ENCODE measurements around the gene HOXA5. TPM values are rescaled to one million over a fixed set of nuclear protein-coding genes. Genes with fewer than 3 reads are reported as not detected.

The HOXA5 gene
- total RNA-seq, 1 experiment from 2014 or later, result 6.7 TPM

GRCh38 chr7:27161214-27161720 is 17.8 kb upstream of the HOXA5 start:
- Histone ChIP-seq H4K20me1 (ENCODE audit: insufficient read depth) (no peaks in the 10 kb centered on the region), H3K9me3 (ENCODE audit: control insufficient read depth in 1 of 2, insufficient read depth in 1 of 2, low read depth in 1 of 2, low read length in 2 of 2) (no peaks in the 10 kb centered on the region), H3K9ac (ENCODE audit: low read length) (peak overlapping the region; percentile 89), H3K4me2 (ENCODE audit: low read length) (peak overlapping the region; percentile 97), H3K9me2 (ENCODE audit: insufficient read depth) (no peaks in the 10 kb centered on the region), H3K4me1 (ENCODE audit: control insufficient read depth in 1 of 2, insufficient read depth in 2 of 2, low read length in 2 of 2) (peaks cover 14 to 58% of the 10 kb centered on the region in 2 experiments), H3K4me3 (replicated peaks in 1 of 2; ENCODE audit: low read depth in 1 of 2, low read length in 2 of 2) (peak overlapping the region; percentile 77 to 84), H3K27ac (ENCODE audit: low read depth, low read length) (peak overlapping the region; percentile 91), H3K79me2 (ENCODE audit: insufficient read depth, low read length) (peaks cover 47% of the 10 kb centered on the region), H3K36me3 (ENCODE audit: control insufficient read depth in 1 of 2, insufficient read depth in 2 of 2, low read length in 2 of 2) (peaks cover 0 to 4% of the 10 kb centered on the region in 2 experiments; a peak in 1 of 4 replicates), H3K27me3 (ENCODE audit: insufficient read depth, low read length) (no peaks in the 10 kb centered on the region), H2AFZ (ENCODE audit: low read depth, low read length, poor library complexity, severe bottlenecking) (no peak overlapping the region)
- intact Hi-C loops (cut with micrococcal nuclease), result loop anchor here (1.0 to 10.0 kb wide), 9 partner anchors 475 to 1594 kb away; partner anchors contain the start of genes CBX3 and HNRNPA2B1
- no TSS peak for BruUV-seq (replicated peaks)
- POLR2A ChIA-PET, result interaction anchor here (0.7 to 1.4 kb wide), 5 partner anchors 9 to 995 kb away, joined by 3 to 5 read pairs (median 4); partner anchors contain the start of gene HOXA3
- CTCF ChIA-PET, result interaction anchor here (0.6 to 3.4 kb wide), 26 partner anchors 9 to 1300 kb away, joined by 3 to 62 read pairs (median 4); partner anchors contain the start of gene HOXA3
- ATAC-seq, result peak; percentile 30
- no peak for DNase-seq (ENCODE audit: low read depth, low spot score)
- no peak for TF ChIP-seq CEBPB (IDR thresholded peaks at IDR 0.05; ENCODE audit: low read depth)
- no peak for TF ChIP-seq EZH2 (IDR thresholded peaks at IDR 0.05)
- TF ChIP-seq MAX (IDR thresholded peaks at IDR 0.05), result no peak
- TF ChIP-seq EZH2phosphoT487 (IDR thresholded peaks at IDR 0.05; ENCODE audit: borderline replicate concordance), result no peak
- TF ChIP-seq CBX3 (IDR thresholded peaks at IDR 0.05; ENCODE audit: low read depth), result no peak
- no peak for TF ChIP-seq ZFX (IDR thresholded peaks at IDR 0.05)
- no peak for TF ChIP-seq ZNF274 (IDR thresholded peaks at IDR 0.05; ENCODE audit: low read depth, low read length)
- TF ChIP-seq POLR2A (IDR thresholded peaks at IDR 0.05; ENCODE audit: borderline replicate concordance, extremely low read depth, insufficient read depth, insufficient read length), result no peak
- TF ChIP-seq TCF7L2 (IDR thresholded peaks at IDR 0.05; ENCODE audit: borderline replicate concordance, extremely low read depth, insufficient read depth, insufficient read length), result no peak
- no peak for TF ChIP-seq RAD21 (IDR thresholded peaks at IDR 0.05; ENCODE audit: low read depth)
- RAD21 ChIA-PET (ENCODE audit: low non-redundant PET in 1 of 2, low total read pairs in 2 of 2, uncharacterized antibody in 2 of 2, unreplicated experiment in 2 of 2), result interaction anchor here (0.6 to 2.1 kb wide), 11 partner anchors 9 to 792 kb away, joined by 3 to 12 read pairs (median 4); partner anchors contain the start of gene HOXA6 (in 1 of the 2)
